HL-60/S4 treated with phorbol 12-myristate 13-acetate at 8.2 ng/mL for 4 days and 3 days (cell line): ENCODE data around the gene URM1.

Experiments used
- in situ Hi-C: fragments of 300-500 bp; cut with MboI; formaldehyde crosslinking; loops from 2 replicates; pipeline ENCODE4 v1.15.0; 2022; ENCODE audit warnings: low sequenced_read_pairs

The URM1 gene

GRCh38 chr9:128344931-128345605, 26.1 kb upstream of the URM1 start:
- in situ Hi-C loops = no loop called here

GRCh38 chr9:128349125-128349524, 22.0 kb upstream of the URM1 start:
- in situ Hi-C loops = no loop called here

- in situ Hi-C loops = no loop called here
Measured at GRCh38 chr9:128349772-128350171, 21.4 kb upstream of the URM1 start.

DNA sequence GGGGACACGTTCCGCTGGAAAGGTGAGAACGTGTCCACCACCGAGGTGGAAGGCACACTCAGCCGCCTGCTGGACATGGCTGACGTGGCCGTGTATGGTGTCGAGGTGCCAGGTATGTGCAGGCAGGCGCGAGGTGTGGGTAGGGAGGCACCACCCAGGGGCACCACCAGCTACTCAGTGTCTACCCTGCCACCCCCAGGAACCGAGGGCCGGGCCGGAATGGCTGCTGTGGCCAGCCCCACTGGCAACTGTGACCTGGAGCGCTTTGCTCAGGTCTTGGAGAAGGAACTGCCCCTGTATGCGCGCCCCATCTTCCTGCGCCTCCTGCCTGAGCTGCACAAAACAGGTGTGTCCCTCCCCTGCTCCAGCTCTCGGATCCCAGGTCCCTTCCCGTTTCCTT, 15.7 kb upstream of the URM1 start:
- in situ Hi-C loops = no loop called here

DNA sequence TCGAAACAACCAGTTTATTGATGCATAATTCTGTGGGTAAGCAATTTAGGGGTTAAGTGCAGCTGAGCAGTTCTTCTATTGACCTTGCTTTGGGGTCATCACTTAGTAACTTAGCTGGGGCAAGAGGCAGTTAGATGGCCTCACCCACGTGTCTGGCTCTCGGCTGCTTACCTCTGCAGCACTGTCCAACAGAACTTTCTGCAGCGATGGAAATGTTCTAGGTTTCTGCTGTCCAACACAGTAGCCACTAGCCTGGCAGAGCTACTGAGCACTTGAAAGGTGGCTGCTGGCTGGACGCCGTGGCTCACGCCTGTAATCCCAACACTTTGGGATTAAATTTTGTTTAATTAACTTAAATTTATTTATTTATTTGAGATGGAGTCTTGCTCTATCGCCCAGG, 13.1 kb upstream of the URM1 start:
- in situ Hi-C loops = no loop called here

DNA sequence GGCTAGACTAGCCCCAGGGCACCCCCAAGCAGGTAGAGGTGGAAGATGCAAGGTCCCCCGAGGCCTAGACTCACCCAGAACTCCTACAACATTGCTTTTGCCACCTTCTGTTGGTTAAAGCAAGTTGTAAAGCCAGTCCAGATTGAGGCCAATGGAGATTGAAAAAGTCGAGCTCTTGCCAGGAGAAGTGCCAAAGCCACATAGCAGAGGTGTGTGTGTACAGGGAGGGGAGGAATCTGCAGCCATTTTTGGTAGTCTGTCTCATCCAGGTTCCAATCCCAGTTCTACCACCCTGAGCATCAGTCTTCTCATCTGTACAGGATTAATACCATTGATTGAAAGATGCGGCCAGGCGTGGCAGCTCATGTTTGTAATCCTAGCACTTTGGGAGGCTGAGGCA, 12.3 kb upstream of the URM1 start:
- in situ Hi-C loops = no loop called here

DNA sequence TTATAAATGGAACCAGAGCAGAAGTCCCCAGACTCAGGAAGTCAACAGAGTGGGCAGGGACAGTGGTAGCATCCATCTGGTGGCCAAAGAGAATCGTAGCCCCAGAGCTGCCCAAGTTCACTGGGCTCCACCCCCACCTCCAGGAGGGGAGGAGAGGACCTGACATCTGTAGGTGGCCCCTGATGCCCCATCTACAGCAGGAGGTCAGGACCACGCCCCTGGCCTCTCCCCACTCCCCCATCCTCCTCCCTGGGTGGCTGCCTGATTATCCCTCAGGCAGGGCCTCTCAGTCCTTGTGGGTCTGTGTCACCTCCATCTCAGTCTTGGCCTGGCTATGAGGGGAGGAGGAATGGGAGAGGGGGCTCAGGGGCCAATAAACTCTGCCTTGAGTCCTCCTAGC, 10.3 kb upstream of the URM1 start:
- in situ Hi-C loops = no loop called here

DNA sequence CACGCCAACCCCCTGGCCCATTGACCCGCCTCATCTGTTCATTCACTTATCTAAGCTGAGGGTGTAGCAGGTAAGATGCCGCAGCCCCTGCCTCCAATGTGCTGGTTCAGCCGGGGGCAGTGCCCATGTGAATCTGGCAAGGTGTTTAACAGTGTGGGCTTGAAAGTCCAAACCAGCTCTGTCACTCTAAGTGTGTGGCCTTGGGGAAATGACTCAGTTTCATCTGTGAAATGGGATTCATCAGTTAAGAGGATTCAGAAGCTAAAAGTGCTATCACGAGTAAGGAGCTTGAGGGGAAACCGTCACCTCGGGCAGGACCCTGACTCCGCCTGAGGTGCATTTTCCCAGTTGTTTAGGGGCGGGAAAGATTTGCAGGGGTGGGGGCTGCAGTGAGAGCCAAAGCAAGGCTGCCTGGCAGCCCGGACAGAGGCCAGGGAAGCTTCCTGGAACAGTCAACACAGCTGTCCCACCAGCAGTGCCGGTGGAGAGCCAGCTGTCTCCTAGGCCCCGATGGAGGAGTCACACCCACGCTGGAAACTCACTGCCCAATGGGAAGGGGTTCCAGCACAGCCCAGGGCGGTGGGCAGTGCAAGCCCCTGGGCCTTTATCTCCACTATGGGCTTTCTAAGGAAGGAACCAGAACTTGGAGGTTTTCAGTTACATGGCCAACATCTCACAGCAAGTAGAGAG, 9.7 kb upstream of the URM1 start:
- in situ Hi-C loops = no loop called here

DNA sequence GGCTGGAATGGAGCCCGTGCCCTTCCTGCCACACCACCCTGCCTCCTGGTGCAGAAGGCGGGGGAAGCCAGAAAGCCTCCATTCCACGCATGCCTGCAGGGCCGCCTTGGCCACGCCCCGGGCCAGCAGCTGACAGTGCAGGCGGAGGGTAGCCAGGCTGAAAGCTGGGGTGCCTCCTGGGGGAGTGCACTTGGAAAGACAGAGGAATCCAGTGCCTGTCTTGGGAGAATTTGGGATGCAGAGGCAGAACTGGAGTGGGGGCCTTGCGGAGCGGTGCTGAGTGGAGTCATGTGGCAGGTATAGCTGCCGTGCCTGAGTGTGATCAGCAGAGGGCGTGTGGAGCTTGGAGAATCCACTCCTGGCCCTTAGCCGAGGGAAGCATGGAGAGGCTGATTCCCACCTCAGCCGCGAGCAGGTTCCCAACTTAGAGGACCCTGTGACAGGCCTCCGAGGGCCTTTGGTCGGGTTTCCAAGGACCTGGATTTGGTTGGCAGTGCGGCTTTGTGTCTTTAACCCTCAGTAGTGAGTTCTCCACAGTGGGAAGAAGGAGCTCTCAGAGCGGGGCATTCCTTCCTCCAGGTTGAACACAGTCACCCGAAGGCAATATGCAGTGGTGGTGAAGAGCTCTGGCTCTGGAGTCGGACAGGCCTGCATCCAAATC, 9.1 kb upstream of the URM1 start:
- in situ Hi-C loops = no loop called here

- in situ Hi-C loops = no loop called here
Measured at GRCh38 chr9:128362774-128363173, 8.4 kb upstream of the URM1 start.

GRCh38 chr9:128365525-128365924, 5.6 kb upstream of the URM1 start:
- in situ Hi-C loops = no loop called here

DNA sequence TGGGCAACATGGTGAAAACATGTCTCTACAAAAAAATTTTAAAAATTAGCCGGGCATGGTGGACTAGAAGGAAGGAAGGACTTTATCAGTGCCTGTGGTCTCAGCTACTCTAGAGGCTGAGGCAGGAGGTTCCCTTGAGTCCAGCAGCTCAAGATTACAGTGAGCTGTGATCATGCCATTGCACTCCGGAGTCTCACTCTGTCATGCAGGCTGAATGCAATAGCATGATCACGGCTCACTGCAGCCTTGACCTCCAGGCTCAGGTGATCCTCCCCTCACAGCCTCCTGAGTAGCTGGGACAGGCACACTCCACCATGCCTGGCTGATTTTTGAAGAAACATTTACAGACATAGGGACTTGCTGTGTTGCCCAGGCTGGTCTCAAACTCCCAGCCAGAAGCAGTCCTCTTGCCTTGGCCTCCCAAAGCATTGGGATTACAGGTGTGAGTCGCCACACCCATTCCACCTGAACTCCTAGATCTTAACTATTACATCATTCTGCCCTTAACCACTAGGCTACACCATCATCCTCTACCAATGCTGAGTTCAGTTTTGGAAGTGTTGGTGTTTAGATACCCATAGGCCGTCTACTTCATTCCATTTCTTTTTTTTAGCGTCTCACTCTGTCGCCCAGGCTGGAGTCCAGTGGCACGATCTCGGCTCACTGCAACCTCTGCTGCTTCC, 2.0 kb upstream of the URM1 start:
- in situ Hi-C loops = no loop called here

GRCh38 chr9:128370367-128370751, 815 bp upstream of the URM1 start:
- in situ Hi-C loops = no loop called here

GRCh38 chr9:128371630-128372117, 500 bp downstream of the URM1 start:
- in situ Hi-C loops = no loop called here

- in situ Hi-C loops = no loop called here
Measured at GRCh38 chr9:128372188-128372641, 1.0 kb downstream of the URM1 start.

GRCh38 chr9:128372784-128373183, 1.6 kb downstream of the URM1 start:
- in situ Hi-C loops = no loop called here

DNA sequence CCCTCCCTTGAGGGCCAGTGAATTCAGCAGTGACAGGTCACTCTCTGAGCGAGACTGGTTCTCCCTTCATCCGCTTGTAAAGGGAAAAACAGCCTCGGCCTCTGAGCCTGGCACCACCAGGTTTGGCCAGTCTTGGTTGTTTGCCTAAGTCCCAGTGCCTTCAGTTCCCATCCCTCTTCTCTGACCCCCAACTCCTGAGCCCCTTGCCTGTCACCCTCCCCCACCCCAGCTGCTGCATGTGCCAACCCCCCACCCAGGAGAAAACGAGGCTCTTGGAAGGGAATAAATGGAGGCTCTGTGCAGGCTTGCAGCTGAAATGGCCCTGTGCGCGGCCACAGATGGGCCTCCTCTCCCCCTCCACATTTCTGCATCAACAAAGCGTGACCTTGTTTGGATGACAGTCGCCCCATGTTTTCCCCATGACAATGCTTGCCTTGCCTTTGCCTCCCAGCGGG, 3.1 kb downstream of the URM1 start:
- in situ Hi-C loops = no loop called here

DNA sequence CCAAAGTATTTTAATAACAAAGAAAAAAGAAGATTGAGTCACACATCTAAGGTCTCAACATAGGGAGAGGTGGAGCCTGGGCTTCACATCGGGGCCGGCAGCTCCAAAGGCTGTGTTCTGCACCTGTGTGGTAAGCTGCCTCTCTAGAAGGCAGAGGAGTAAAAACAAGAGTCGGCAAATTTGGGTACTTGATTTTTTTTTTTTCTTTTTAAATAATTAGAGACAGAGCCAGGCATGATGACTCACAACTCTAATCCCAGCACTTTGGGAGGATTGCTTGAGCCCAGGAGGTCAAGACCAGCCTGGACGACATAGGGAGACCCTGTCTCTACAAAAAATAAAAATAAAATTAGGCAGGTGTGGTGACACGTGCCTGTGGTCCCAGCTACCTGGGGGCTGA, 4.7 kb downstream of the URM1 start:
- in situ Hi-C loops = no loop called here

GRCh38 chr9:128382261-128382660, 11.1 kb downstream of the URM1 start:
- in situ Hi-C loops = no loop called here

- in situ Hi-C loops = no loop called here
Measured at GRCh38 chr9:128383007-128383753, 12.0 kb downstream of the URM1 start.

DNA sequence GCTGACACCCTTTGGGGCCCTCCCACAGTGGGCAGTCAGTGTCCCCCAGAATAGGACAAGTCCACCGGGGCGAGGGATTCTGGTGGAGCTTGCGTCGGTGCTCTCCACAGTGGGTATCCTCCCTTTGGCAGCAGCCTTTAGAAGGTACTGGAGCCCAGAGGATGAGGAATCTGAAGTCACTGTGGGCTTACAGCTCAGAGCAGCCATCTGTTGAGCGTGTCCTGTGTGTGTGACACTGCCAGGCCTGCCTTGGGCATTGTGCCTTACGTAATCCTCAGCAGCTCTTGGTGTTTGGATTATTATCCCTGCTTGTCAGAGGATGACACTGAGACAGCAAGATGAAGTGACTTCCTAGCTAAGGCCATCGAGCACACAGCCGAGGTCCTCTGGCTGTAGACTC, 12.6 kb downstream of the URM1 start:
- in situ Hi-C loops = no loop called here
